HG02571 (cell line): ENCODE measurements around the gene NECTIN3.

Experiments
- ATAC-seq: cut with Tn5 transposase; IDR thresholded peaks from one replicate; pipeline ENCODE4 v1.9.1; 2021; ENCODE audit warnings: mild to moderate bottlenecking, moderate library complexity; ENCODE audit not compliant: unreplicated experiment

Gene NECTIN3

DNA sequence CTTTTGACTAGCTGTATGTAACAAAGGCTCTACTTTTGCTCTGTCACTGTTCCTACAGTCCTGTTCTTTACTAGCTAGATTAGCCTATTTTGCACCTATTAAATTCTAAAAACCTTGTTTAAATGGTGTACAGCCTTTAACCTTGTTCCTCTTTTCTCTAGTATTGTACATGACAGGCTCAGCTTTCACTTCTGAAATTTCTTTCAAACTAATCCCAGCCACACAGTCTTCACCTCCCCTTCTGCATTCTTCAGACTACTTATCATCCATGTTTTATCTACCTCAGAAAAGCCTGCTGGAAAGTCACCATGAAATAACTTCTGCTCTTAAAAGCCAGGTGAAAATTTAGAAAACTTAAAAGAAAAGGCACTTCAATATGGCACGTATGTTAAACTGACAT lies 122.4 kb downstream of the NECTIN3 start:
- ATAC-seq = no peak

- ATAC-seq = no peak
These were observed 125.9 kb downstream of the NECTIN3 start for GRCh38 chr3:111197485-111197884.

DNA sequence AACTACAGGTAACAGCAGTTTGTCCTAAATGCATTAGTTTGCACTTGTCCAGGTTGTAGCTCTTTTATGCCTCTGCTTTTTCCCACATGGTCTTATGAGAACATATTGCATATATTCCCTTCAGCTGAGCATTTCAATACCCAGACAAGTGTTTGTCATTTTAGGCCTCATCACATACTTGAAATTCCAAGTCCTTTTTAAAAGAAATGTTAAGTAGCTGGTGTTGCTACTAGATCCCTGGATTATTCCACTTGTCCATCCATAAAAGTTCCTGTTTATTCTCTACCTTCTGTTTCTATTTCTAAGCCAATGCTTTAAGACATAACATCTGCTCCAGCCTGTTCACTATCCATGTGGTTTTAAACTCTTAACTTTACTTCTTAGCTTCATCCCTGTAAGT lies 128.4 kb downstream of the NECTIN3 start:
- ATAC-seq = no peak

DNA sequence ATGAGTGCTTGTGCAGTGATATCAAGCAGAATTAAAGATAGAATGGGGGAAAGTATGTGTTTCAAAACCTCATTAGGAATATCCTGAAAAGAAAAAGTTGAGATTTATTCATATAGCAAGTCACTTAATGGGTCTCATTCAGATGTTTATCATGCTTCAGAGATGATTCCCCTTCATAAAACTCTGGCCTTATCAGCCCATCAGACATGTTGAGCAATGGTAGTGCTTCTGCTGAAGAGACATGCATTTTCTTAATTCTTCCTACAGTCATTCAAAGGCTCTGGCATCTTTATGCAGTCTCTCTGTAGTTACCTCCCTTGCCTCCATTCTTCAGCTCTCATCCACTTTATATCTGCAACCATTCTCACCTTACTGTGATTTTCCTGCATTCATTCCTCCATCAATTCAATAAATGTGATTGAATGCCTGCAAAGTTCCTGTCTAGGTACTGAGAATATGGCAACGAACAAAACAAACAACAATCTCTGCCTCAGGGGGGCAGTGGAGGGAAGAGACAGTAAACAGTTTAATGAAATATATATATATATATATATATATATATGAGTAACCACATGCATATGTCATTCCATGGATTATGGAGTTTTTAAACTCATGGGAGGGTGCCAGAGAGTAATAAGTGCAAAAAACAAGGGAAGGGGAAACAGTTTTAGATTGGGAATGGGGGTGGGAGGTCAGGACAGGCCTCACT lies 138.5 kb downstream of the NECTIN3 start:
- no peak for ATAC-seq

DNA sequence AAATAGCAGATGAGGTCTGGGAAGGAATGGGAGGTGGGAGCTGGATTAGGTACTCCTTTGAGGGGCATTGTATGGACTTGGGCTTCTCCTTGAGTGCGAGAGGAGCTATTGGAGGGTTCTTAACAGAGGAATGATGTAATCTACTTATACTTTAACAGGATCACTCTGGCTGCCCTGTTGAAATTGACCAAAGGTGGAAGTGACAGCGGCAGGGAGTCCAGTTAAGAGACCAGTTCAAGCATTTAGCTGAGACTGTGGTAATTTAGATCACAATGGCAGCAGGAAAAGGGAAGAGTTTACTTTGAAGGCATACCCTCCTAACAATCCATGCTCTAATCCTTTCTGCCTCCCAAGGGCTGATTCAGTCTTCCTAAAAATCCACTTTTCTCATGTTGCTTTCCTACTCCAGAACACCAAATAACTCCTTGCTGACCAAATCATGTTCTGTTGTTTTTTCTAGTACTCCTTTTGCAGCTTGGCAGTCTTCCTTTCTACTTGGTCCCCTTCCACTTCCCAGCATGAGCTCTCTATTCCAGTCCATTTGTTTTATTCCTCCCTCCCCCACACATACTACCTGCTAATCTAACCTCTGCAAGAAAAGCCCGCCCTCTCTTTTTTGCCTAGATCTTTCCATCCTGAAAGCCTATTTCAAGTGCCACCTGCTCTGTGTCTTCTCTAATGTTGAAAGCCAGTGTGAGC lies 139.4 kb downstream of the NECTIN3 start:
- no peak for ATAC-seq

- no peak for ATAC-seq
These were observed 140.9 kb downstream of the NECTIN3 start for GRCh38 chr3:111212511-111212910.

- ATAC-seq = no peak
These were observed 143.9 kb downstream of the NECTIN3 start for GRCh38 chr3:111215481-111215880.

GRCh38 chr3:111218615-111219014 lies 147.0 kb downstream of the NECTIN3 start:
- no peak for ATAC-seq

DNA sequence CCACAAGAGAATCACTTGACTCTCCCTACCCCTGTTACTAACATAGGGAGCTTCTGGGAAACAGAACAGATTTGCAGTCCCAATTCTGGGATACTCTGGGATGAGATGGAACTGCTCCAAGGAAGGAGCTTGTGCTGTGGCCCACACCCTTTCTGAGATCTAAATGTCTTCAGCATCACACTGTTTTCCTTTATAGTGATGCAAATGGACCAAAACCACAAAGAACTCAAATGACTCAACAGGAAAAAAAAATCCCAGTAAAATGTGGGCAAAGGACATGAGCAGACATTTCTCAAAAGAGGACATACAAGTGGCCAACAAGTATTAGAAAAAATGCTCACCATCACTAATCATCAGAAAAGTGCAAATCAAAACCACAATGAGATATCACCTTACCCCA lies 155.6 kb downstream of the NECTIN3 start:
- ATAC-seq = no peak

- ATAC-seq = no peak
These were observed 157.7 kb downstream of the NECTIN3 start for GRCh38 chr3:111229301-111229700.

- ATAC-seq = no peak
These were observed 165.5 kb downstream of the NECTIN3 start for GRCh38 chr3:111236836-111237713.

GRCh38 chr3:111237946-111238345 lies 166.3 kb downstream of the NECTIN3 start:
- ATAC-seq = no peak

DNA sequence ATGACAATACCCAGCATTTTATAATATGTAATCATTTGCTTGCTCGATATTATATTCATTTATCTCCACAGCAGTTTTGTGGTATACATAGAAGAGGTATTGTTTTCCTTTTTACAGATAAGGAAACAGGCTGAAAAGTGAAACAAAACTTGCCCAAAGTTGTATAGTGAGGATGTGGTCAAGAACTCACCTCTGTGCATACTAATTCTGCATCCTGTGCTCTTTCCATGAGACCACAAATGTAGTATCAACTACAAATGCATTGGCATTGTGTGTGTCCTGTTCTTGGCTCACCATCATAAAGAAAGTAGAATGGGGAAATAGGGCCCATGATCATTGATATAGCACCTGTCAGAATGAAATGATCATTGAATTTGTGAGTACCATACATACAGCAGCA lies 167.3 kb downstream of the NECTIN3 start:
- peak; percentile 59 for ATAC-seq

DNA sequence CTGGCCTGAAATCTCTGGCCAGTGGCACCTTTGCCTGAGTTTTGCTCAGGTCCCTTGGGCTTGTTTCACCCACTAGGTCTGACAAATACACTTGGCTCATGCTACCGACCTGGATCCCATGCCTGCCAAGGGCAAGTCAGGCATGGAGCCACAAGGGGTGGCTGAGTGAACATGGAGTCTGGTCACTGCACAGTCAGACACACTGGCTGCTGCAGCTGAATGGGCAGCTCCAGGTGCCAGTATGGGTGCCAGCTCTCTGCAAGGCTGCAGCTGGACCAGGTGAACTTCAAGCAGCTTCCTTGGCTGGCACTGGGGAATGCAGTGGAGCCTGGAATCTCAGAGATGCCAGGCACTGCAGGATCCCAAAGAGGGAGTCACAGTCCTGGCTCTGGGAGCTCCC lies 170.3 kb downstream of the NECTIN3 start:
- no peak for ATAC-seq
